Uterus (tissue), 2 donors: ENCODE measurements around the gene C1QTNF4.

Experiments used
- POLR2A ChIP-seq, 2 donors: fragments of 450-650 bp; IDR thresholded peaks; one replicate each; pipeline ENCODE4 v1.6.1; 2016; ENCODE audit warnings: antibody characterized with exemption in 2 of 2, mild to moderate bottlenecking in 1 of 2, moderate library complexity in 1 of 2
- TF ChIP-seq, protein P1 (sequence below), 4 experiments: fragments of 200-600 bp in 2 of 4; fragments of 450-650 bp in 2 of 4; sonication (generic) in 2 of 4; IDR thresholded peaks; one replicate each; pipeline ENCODE4 v1.5.1; 2016 to 2019; ENCODE audit warnings: antibody characterized with exemption in 4 of 4, mild to moderate bottlenecking in 2 of 4, moderate library complexity in 1 of 4

DNA sequence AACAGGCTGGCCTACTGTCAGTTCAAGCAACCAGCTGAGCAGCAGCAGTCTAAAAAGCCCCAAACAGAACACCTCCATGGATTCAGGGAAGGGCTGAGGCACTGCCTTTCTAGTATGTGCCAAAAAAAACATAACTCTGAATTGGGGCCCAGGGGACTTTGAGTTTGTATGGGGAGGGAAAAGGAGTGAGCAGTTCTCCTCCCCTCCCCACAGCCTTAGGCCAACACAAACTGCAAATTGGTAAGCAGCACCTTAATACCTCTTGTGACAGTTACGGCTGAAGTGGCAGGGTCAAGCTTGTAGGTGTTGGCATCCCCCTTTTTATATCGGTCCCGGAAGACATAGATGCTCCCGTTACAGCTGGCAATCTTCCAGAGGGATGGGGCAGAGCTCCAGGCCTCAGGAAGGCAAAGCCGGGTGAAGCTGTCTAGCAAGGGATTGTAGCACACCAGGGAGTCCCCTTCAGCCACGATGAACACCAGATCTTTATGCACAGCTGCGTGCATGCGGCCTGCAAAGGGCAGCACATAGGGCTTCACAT is 21.4 kb downstream of the C1QTNF4 start:
- TF ChIP-seq, protein P1, sequence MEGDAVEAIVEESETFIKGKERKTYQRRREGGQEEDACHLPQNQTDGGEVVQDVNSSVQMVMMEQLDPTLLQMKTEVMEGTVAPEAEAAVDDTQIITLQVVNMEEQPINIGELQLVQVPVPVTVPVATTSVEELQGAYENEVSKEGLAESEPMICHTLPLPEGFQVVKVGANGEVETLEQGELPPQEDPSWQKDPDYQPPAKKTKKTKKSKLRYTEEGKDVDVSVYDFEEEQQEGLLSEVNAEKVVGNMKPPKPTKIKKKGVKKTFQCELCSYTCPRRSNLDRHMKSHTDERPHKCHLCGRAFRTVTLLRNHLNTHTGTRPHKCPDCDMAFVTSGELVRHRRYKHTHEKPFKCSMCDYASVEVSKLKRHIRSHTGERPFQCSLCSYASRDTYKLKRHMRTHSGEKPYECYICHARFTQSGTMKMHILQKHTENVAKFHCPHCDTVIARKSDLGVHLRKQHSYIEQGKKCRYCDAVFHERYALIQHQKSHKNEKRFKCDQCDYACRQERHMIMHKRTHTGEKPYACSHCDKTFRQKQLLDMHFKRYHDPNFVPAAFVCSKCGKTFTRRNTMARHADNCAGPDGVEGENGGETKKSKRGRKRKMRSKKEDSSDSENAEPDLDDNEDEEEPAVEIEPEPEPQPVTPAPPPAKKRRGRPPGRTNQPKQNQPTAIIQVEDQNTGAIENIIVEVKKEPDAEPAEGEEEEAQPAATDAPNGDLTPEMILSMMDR (IDR thresholded peaks at IDR 0.05), result no peak
- no peak for TF ChIP-seq POLR2A (IDR thresholded peaks at IDR 0.05)
